ENCODE measurements around the gene SETD1A. TPM values are rescaled to one million over a fixed set of nuclear protein-coding genes. Genes with fewer than 3 reads are reported as not detected.

Gene SETD1A
- total and polyA plus RNA-seq, 9 of the 15 experiments (the other 6 are each of a cell fraction or from before 2014, with no cell fraction given): 0.08 to 36.0 (median 4.2) TPM

DNA sequence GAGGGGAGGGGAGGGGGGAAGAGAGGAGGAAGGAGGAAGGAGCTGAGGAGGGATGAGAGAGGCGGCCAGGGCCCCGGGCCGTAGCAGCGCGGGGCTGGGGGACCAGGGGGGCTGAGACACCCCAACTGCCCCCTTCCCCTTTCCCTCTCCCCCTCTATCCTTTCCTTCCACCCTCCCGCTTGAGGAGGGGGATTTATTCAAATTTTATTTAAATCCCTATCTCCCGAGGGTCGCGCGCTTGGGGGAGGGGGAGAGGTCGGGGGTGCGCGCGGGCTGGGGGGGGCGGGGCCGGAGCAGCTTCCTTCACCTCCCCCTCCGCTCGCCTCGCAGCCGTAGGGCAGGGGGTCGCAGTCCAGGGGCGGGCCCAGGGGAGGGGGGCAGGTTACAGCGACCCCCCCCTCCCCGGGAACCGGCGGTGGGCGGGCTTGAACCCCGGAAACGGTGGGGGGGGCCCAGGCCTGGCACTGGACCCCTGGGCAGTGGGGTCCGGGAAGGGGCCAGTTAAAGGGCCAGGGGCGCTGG is 33.9 kb upstream of the SETD1A start, which contains the start of gene FBXL19 (continued):
- TF ChIP-seq, protein P1, sequence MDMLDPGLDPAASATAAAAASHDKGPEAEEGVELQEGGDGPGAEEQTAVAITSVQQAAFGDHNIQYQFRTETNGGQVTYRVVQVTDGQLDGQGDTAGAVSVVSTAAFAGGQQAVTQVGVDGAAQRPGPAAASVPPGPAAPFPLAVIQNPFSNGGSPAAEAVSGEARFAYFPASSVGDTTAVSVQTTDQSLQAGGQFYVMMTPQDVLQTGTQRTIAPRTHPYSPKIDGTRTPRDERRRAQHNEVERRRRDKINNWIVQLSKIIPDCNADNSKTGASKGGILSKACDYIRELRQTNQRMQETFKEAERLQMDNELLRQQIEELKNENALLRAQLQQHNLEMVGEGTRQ (CRISPR knock-in tag; IDR thresholded peaks at IDR 0.05): no peak
- TF ChIP-seq, protein P2, sequence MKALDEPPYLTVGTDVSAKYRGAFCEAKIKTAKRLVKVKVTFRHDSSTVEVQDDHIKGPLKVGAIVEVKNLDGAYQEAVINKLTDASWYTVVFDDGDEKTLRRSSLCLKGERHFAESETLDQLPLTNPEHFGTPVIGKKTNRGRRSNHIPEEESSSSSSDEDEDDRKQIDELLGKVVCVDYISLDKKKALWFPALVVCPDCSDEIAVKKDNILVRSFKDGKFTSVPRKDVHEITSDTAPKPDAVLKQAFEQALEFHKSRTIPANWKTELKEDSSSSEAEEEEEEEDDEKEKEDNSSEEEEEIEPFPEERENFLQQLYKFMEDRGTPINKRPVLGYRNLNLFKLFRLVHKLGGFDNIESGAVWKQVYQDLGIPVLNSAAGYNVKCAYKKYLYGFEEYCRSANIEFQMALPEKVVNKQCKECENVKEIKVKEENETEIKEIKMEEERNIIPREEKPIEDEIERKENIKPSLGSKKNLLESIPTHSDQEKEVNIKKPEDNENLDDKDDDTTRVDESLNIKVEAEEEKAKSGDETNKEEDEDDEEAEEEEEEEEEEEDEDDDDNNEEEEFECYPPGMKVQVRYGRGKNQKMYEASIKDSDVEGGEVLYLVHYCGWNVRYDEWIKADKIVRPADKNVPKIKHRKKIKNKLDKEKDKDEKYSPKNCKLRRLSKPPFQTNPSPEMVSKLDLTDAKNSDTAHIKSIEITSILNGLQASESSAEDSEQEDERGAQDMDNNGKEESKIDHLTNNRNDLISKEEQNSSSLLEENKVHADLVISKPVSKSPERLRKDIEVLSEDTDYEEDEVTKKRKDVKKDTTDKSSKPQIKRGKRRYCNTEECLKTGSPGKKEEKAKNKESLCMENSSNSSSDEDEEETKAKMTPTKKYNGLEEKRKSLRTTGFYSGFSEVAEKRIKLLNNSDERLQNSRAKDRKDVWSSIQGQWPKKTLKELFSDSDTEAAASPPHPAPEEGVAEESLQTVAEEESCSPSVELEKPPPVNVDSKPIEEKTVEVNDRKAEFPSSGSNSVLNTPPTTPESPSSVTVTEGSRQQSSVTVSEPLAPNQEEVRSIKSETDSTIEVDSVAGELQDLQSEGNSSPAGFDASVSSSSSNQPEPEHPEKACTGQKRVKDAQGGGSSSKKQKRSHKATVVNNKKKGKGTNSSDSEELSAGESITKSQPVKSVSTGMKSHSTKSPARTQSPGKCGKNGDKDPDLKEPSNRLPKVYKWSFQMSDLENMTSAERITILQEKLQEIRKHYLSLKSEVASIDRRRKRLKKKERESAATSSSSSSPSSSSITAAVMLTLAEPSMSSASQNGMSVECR (CRISPR knock-in tag; IDR thresholded peaks at IDR 0.05): no peak
- TF ChIP-seq, protein P3, sequence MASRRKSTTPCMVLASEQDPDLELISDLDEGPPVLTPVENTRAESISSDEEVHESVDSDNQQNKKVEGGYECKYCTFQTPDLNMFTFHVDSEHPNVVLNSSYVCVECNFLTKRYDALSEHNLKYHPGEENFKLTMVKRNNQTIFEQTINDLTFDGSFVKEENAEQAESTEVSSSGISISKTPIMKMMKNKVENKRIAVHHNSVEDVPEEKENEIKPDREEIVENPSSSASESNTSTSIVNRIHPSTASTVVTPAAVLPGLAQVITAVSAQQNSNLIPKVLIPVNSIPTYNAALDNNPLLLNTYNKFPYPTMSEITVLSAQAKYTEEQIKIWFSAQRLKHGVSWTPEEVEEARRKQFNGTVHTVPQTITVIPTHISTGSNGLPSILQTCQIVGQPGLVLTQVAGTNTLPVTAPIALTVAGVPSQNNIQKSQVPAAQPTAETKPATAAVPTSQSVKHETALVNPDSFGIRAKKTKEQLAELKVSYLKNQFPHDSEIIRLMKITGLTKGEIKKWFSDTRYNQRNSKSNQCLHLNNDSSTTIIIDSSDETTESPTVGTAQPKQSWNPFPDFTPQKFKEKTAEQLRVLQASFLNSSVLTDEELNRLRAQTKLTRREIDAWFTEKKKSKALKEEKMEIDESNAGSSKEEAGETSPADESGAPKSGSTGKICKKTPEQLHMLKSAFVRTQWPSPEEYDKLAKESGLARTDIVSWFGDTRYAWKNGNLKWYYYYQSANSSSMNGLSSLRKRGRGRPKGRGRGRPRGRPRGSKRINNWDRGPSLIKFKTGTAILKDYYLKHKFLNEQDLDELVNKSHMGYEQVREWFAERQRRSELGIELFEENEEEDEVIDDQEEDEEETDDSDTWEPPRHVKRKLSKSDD (conservative IDR thresholded peaks at IDR 0.05; ENCODE audit: low read length): no peak
- peak in 1 of 2 experiments; percentile 79; a peak in 2 of 4 replicates for TF ChIP-seq KDM1A (IDR thresholded peaks at IDR 0.05)
